ENCODE measurements around the gene MSH5.

The MSH5 gene

GRCh38 chr6:31762878-31763618 is 23.2 kb downstream of the MSH5 start:
- no peak for DNase-seq

- no peak for DNase-seq
Observed at GRCh38 chr6:31763619-31763940, 23.8 kb downstream of the MSH5 start.

GRCh38 chr6:31764198-31764597 is 24.4 kb downstream of the MSH5 start:
- no peak for DNase-seq

GRCh38 chr6:31765559-31765909 is 25.7 kb downstream of the MSH5 start:
- DNase-seq: no peak

GRCh38 chr6:31765910-31766794 is 26.3 kb downstream of the MSH5 start:
- DNase-seq: no peak

GRCh38 chr6:31767096-31767645 is 27.4 kb downstream of the MSH5 start:
- DNase-seq: no peak

- no peak for DNase-seq
Observed at GRCh38 chr6:31768363-31769257, 28.8 kb downstream of the MSH5 start.

- peak; percentile 34 for DNase-seq
Observed at GRCh38 chr6:31769684-31770371, 30.0 kb downstream of the MSH5 start.

- DNase-seq: no peak
Observed at GRCh38 chr6:31770860-31771259, 31.1 kb downstream of the MSH5 start.

GRCh38 chr6:31771992-31772358 is 32.2 kb downstream of the MSH5 start:
- no peak for DNase-seq

GRCh38 chr6:31775184-31775583 is 35.4 kb downstream of the MSH5 start:
- no peak for DNase-seq

GRCh38 chr6:31775633-31776484 is 36.1 kb downstream of the MSH5 start:
- no peak for DNase-seq

- no peak for DNase-seq
Observed at GRCh38 chr6:31776485-31776988, 36.7 kb downstream of the MSH5 start.

GRCh38 chr6:31776989-31777666 is 37.3 kb downstream of the MSH5 start, which contains the start of gene VWA7:
VWA7 (minus strand) TSS chr6:31777328; CDS start chr6:31776779, 549 bp downstream.
- peak; percentile 67 for DNase-seq

GRCh38 chr6:31777667-31778050 is 37.9 kb downstream of the MSH5 start:
- no peak for DNase-seq

GRCh38 chr6:31778193-31778592 is 38.4 kb downstream of the MSH5 start:
- DNase-seq: no peak

- DNase-seq: no peak
Observed at GRCh38 chr6:31778999-31779885, 39.4 kb downstream of the MSH5 start.

- no peak for DNase-seq
Observed at GRCh38 chr6:31779908-31780307, 40.1 kb downstream of the MSH5 start.

GRCh38 chr6:31780507-31781243 is 40.9 kb downstream of the MSH5 start:
- no peak for DNase-seq

All from NCI-H774 (cell line).